GM10847 (cell line): ENCODE measurements around the gene BTG2.

ENCODE experiments used
- POLR2A ChIP-seq: IDR thresholded peaks from 2 replicates; pipeline ENCODE4 v1.6.1; 2011; ENCODE audit not compliant: insufficient read length; ENCODE audit errors: extremely low read depth

The BTG2 gene, protein sequence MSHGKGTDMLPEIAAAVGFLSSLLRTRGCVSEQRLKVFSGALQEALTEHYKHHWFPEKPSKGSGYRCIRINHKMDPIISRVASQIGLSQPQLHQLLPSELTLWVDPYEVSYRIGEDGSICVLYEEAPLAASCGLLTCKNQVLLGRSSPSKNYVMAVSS

GRCh38 chr1:203304919-203305808, at the start of gene BTG2:
Gene BTG2 (plus strand): TSS chr1:203305519. CDS start chr1:203305607, 88 bp downstream.
- peak; percentile 99 for TF ChIP-seq POLR2A

DNA sequence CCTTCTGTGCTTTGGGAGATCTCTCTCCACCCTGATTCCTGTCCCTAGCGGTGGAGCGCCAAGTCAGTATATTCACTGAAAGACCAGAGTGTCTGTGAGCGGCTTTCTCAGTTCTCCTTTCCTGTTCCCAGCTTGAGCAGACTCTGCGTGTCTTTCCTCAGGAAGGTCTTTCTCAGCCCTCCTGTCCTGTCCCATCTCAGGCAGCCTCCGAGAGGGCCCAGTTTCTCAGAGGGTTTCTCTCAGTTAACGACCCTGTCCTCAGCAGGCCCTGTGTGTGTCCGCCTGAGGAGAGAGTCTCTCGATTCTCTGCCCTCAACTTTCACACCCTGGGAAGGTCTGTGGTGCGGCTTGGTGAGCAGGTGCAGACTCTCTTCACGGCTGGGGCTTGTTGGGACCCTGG, 41.8 kb upstream of the BTG2 start:
- no peak for TF ChIP-seq POLR2A

GRCh38 chr1:203264052-203264501, 41.2 kb upstream of the BTG2 start:
- TF ChIP-seq POLR2A: no peak

DNA sequence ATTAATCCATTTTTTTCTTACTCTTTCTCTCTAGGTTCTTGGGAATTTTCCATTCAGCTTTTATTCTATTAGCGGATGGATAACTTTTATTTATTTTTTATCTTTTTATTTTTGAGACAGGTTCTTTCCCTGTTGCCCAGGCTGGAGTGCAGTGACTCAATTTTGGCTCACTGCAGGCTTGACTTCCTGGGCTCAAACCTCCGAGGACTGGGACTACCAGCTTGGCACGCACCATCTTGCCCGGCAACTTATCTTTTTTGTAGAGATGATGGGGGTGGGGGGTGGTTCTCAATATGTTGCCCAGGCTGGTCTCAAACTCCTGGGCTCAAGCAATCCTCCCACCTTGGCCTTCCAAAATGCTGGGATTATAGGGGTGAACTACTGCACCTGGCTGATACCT, 39.8 kb upstream of the BTG2 start:
- no peak for TF ChIP-seq POLR2A

DNA sequence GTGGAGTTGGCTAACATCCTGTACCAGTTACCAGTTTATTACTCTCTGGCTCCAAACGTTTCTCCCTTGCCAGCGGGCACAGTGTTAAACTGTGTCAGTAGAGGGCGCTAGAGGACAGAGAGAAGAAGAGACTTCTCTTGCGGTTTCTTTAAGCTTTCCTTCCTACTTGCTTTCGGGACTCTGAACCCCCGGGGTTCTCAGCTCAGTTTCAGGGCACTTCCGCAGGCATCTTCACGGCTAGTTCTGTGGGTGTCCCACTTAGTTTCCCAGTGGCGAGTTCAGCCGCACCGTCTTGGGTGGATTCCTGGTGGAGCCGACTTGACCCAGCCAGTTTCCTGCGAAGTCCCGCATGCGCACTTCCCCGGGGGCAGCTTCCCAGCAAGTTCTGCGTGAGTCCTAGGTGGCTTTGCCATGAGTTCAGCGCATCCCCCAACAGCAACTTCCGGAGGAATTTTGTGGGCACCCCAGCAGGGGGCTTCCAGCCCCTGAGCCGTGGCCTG, 37.9 kb upstream of the BTG2 start:
- no peak for TF ChIP-seq POLR2A

- TF ChIP-seq POLR2A: no peak
Observed at GRCh38 chr1:203267912-203268311, 37.4 kb upstream of the BTG2 start.

DNA sequence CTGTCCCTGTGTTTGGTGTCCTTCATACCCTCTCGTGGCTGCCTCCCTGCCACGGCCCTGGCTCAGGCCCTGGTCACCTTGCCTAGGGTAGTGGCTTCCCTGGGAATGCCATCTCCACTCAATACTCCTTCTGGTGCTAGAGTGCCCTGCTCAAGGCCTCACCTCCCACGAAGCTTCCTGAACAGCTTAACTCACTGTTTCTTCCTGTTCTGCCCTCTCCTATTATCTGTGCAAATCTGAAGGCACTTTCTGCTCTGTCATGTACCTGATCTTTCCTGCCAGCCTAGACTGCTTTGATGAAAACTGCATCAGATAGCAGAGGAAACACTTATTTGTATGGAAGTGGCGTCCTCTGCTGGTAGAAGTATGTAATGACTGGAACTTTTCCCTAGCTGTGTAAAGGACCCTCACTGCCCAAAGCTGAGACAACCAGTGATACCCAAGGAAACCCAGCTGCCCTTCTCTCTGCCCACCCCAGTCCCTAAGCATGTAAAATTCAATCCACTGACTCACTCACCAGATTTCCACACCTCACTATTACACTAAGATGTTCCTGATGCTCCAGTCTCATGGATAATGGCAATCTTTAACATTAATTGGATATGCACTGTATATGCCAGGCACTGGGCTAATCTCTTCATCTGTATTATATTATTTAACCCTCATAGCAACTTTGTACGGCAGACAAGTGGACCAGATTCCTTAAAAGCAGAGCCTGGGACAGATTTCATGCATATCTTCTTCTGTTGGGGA, 36.2 kb upstream of the BTG2 start:
- TF ChIP-seq POLR2A: no peak

GRCh38 chr1:203269654-203270020, 35.7 kb upstream of the BTG2 start:
- TF ChIP-seq POLR2A: no peak

- no peak for TF ChIP-seq POLR2A
Observed at GRCh38 chr1:203270448-203270847, 34.9 kb upstream of the BTG2 start.

- no peak for TF ChIP-seq POLR2A
Observed at GRCh38 chr1:203271018-203271743, 34.1 kb upstream of the BTG2 start.

GRCh38 chr1:203271962-203272632, 33.2 kb upstream of the BTG2 start:
- no peak for TF ChIP-seq POLR2A

- no peak for TF ChIP-seq POLR2A
Observed at GRCh38 chr1:203272633-203273205, 32.6 kb upstream of the BTG2 start.

- peak; percentile 31 for TF ChIP-seq POLR2A
Observed at GRCh38 chr1:203273206-203273868, 32.0 kb upstream of the BTG2 start.
